ENCODE results near the gene MRPL54. TPM values are rescaled to one million over a fixed set of nuclear protein-coding genes. Genes with fewer than 3 reads are reported as not detected.

Gene MRPL54
- total RNA-seq = 41.7 and 41.9 TPM in 2 replicates
- long read RNA-seq, transcript MRPL54-201 (3 exons, 626 nt) = major isoform, 7 of 7 reads
- long read RNA-seq, partial matches to known transcripts = 0 of 7 reads
- long read RNA-seq, other reads (novel, unspliced or antisense) = 0 of 7 reads

- peak; percentile 99 for DNase-seq (ENCODE audit: low read depth, low spot score)
- H3K4me3 Mint-ChIP-seq = peak within 1 kb of the TSS; percentile 100
- H3K27me3 Mint-ChIP-seq (ENCODE audit: low read depth) = peaks cover 2% of the 10 kb centered on the region
- peaks cover 20% of the 10 kb centered on the region for H3K4me1 Mint-ChIP-seq
- no peak for TF ChIP-seq CTCF (conservative IDR thresholded peaks at IDR 0.05)
- peak within 1 kb of the TSS; percentile 100 for H3K27ac Mint-ChIP-seq (ENCODE audit: unreplicated experiment)
- no peaks in the 10 kb centered on the region for H3K9me3 Mint-ChIP-seq
- peaks cover 3% of the 10 kb centered on the region for H3K36me3 Mint-ChIP-seq (ENCODE audit: low read depth)
Measured at GRCh38 chr19:3762501-3763459, at the start of gene MRPL54. Gene MRPL54 (plus strand): TSS chr19:3762682. CDS start chr19:3762701, 19 bp downstream.

GRCh38 chr19:3716147-3716668 is 46.3 kb upstream of the MRPL54 start:
- no peak overlapping the region for H3K4me3 Mint-ChIP-seq
- H3K27me3 Mint-ChIP-seq (ENCODE audit: low read depth) = peaks cover 33% of the 10 kb centered on the region
- no peak overlapping the region for H3K27ac Mint-ChIP-seq (ENCODE audit: unreplicated experiment)
- H3K4me1 Mint-ChIP-seq = no peaks in the 10 kb centered on the region
- no peak for DNase-seq (ENCODE audit: low read depth, low spot score)
- H3K36me3 Mint-ChIP-seq (ENCODE audit: low read depth) = no peaks in the 10 kb centered on the region
- no peak for TF ChIP-seq CTCF (conservative IDR thresholded peaks at IDR 0.05)
- no peaks in the 10 kb centered on the region for H3K9me3 Mint-ChIP-seq

GRCh38 chr19:3719868-3720267 is 42.6 kb upstream of the MRPL54 start:
- no peaks in the 10 kb centered on the region for H3K4me1 Mint-ChIP-seq
- H3K27me3 Mint-ChIP-seq (ENCODE audit: low read depth) = peaks cover 60% of the 10 kb centered on the region
- H3K9me3 Mint-ChIP-seq = no peaks in the 10 kb centered on the region
- no peak for DNase-seq (ENCODE audit: low read depth, low spot score)
- no peak for TF ChIP-seq CTCF (conservative IDR thresholded peaks at IDR 0.05)
- no peaks in the 10 kb centered on the region for H3K36me3 Mint-ChIP-seq (ENCODE audit: low read depth)
- H3K27ac Mint-ChIP-seq (ENCODE audit: unreplicated experiment) = no peak overlapping the region
- H3K4me3 Mint-ChIP-seq = no peak overlapping the region

GRCh38 chr19:3720349-3720917 is 42.0 kb upstream of the MRPL54 start:
- TF ChIP-seq CTCF (conservative IDR thresholded peaks at IDR 0.05) = no peak
- Mint-ChIP-seq H3K9me3 (no peaks in the 10 kb centered on the region), H3K4me3 (no peak overlapping the region)

DNA sequence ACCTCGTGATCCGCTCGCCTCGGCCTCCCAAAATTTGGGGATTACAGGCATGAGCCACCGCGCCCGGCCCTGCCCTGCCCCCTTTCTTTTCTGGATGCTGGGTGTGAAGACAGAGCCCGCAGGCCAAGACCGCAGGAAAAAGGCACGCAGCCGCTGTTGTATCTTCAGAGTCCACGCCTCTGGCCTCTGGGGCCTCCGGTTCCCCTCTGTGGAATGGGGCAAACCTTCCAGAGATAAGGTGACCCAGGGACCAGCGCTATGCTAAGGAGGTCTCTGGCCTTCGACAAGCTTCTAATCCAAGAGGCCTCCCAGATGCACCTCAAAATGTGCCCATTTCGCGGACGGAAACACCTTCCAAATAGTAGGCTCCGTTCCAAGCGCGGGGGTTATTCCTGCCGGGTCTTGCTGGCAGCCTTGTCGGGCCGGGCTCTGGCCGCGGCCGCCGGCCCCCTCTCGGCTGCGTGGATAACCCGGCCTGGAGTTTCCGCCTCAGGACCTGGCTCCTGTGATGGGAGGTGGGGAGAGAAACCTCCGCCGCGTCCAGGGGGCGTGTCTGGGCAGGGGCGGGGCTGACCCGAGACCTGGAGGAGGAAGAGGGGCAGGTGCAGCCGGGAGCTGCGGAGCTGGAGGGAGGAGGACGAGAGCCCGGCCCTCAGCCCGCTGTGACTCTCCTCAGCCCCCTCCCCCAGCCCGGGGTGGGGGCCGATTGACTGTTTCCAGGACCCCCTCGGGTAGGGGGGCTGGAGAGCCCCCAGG is 41.2 kb upstream of the MRPL54 start:
- no peaks in the 10 kb centered on the region for H3K9me3 Mint-ChIP-seq
- peak; percentile 83 for DNase-seq (ENCODE audit: low read depth, low spot score)
- H3K27ac Mint-ChIP-seq (ENCODE audit: unreplicated experiment) = no peak overlapping the region
- H3K36me3 Mint-ChIP-seq (ENCODE audit: low read depth) = no peaks in the 10 kb centered on the region
- TF ChIP-seq CTCF (conservative IDR thresholded peaks at IDR 0.05) = no peak
- H3K4me3 Mint-ChIP-seq = no peak overlapping the region
- H3K4me1 Mint-ChIP-seq = no peaks in the 10 kb centered on the region
- peaks cover 74% of the 10 kb centered on the region for H3K27me3 Mint-ChIP-seq (ENCODE audit: low read depth)

More at GRCh38 chr19:3720349-3720917, 42.0 kb upstream of the MRPL54 start:
- no peaks in the 10 kb centered on the region for H3K4me1 Mint-ChIP-seq
- H3K36me3 Mint-ChIP-seq (ENCODE audit: low read depth) = no peaks in the 10 kb centered on the region
- H3K27me3 Mint-ChIP-seq (ENCODE audit: low read depth) = peaks cover 66% of the 10 kb centered on the region
- no peak overlapping the region for H3K27ac Mint-ChIP-seq (ENCODE audit: unreplicated experiment)
- DNase-seq (ENCODE audit: low read depth, low spot score) = no peak

Measured in neural crest cell (in vitro differentiated cells).